GM13976 (cell line): Measurements from ENCODE around the gene ASXL3.

Experiments used
- DNase-seq: peaks from one replicate; pipeline ENCODE4 v3.0.0; 2012; ENCODE audit warnings: low spot score
- in situ Hi-C: fragments of 300-500 bp; cut with MboI; formaldehyde crosslinking; loops from one replicate; pipeline ENCODE4 v1.12.0; 2022; ENCODE audit warnings: low sequenced_read_pairs, mixed read lengths, inconsistent platforms; ENCODE audit not compliant: unreplicated experiment
- TF ChIP-seq, protein P1 (sequence below): IDR thresholded peaks from 2 replicates; pipeline ENCODE4 v1.5.1; 2012; ENCODE audit warnings: borderline replicate concordance, mild to moderate bottlenecking; ENCODE audit not compliant: insufficient read depth; ENCODE audit errors: extremely low read depth, missing control alignments, control extremely low read depth

ASXL3 gene

GRCh38 chr18:33656889-33657448 lies 79.0 kb downstream of the ASXL3 start:
- TF ChIP-seq, protein P1, sequence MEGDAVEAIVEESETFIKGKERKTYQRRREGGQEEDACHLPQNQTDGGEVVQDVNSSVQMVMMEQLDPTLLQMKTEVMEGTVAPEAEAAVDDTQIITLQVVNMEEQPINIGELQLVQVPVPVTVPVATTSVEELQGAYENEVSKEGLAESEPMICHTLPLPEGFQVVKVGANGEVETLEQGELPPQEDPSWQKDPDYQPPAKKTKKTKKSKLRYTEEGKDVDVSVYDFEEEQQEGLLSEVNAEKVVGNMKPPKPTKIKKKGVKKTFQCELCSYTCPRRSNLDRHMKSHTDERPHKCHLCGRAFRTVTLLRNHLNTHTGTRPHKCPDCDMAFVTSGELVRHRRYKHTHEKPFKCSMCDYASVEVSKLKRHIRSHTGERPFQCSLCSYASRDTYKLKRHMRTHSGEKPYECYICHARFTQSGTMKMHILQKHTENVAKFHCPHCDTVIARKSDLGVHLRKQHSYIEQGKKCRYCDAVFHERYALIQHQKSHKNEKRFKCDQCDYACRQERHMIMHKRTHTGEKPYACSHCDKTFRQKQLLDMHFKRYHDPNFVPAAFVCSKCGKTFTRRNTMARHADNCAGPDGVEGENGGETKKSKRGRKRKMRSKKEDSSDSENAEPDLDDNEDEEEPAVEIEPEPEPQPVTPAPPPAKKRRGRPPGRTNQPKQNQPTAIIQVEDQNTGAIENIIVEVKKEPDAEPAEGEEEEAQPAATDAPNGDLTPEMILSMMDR, result no peak
- in situ Hi-C loops, result no loop called here
- DNase-seq, result no peak

GRCh38 chr18:33660696-33661310 lies 82.8 kb downstream of the ASXL3 start:
- in situ Hi-C loops, result no loop called here
- DNase-seq, result no peak
- TF ChIP-seq, protein P1, result no peak

GRCh38 chr18:33664241-33664874 lies 86.3 kb downstream of the ASXL3 start:
- DNase-seq, result no peak
- TF ChIP-seq, protein P1, result no peak
- in situ Hi-C loops, result no loop called here

- in situ Hi-C loops, result no loop called here
- TF ChIP-seq, protein P1, result no peak
- no peak for DNase-seq
Observed at GRCh38 chr18:33665187-33665586, 87.2 kb downstream of the ASXL3 start.

- TF ChIP-seq, protein P1, result no peak
- in situ Hi-C loops, result no loop called here
- DNase-seq, result no peak
Observed at GRCh38 chr18:33665641-33666040, 87.6 kb downstream of the ASXL3 start.

GRCh38 chr18:33666915-33667314 lies 88.9 kb downstream of the ASXL3 start:
- in situ Hi-C loops, result no loop called here
- DNase-seq, result no peak
- TF ChIP-seq, protein P1, result no peak
